GM21529 (cell line): ENCODE results near the gene BPHL.
A peak's percentile ranks its signal among the peaks of the same experiment; 100 is the strongest.
"Not testable (repeated sequence)": the region's sequence is repeated elsewhere in the genome, so short reads cannot be mapped to it uniquely, and the experiment has no call there.

ENCODE experiments used
- ATAC-seq: cut with Tn5 transposase; IDR thresholded peaks from one replicate; pipeline ENCODE4 v1.9.1; 2021; ENCODE audit not compliant: unreplicated experiment

The BPHL gene

GRCh38 chr6:3120765-3121089 is 2.2 kb downstream of the BPHL start:
- ATAC-seq, result no peak

DNA sequence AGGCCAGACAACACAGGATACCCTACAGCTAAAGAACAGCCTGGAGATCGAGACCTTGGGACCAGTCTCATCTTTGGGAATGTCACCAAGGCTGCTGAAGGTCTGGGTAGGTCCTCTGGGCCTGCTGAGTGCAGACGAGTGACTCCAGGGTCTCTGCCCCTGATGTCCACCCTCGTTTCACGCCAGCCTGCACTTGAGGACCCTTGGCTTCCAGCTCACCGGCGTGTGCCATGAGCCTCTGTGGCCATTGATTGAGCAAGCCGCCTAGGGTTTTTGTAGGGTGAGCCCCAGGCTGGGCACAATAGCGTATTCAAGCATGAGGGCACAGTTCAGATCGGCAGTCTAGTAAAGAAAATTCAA is 4.3 kb downstream of the BPHL start:
- ATAC-seq, result no peak

GRCh38 chr6:3124667-3125066 is 6.2 kb downstream of the BPHL start:
- ATAC-seq, result no peak

GRCh38 chr6:3125815-3126214 is 7.3 kb downstream of the BPHL start:
- ATAC-seq, result no peak

DNA sequence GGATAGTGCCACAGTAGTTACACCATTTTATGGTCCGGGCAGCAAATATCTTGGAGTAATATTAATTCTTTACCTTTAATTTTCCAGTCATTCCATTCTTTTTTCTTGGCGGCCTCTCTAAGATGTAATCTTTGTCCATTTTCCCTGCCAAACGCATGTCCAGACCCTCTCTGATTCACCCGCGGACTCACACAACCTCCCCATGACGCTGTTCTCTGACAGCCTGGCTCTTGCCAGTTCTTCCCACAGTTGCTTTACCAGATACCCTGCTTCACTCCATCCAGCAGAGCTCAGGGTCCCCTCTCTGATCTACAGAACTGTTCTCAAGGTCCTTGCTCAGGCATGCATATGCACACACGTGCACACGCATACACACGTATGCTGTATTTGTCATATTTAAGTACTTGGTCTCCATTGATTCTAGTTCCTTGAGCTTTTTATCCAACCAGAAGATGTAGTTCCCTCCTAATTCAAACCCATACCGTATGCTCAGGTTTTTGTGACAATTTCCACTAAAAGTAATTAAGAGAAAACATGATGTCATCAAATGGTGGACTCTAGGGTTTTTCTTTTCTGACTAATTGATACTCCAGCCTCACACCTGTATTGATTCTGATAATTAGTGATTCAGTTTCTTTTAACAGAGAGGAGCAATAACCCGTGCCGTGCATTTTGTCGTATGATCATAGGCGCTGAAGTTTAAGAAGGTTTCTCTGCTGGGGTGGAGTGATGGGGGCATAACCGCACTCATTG is 10.0 kb downstream of the BPHL start:
- no peak for ATAC-seq

GRCh38 chr6:3131695-3132094 is 13.2 kb downstream of the BPHL start:
- no peak for ATAC-seq

DNA sequence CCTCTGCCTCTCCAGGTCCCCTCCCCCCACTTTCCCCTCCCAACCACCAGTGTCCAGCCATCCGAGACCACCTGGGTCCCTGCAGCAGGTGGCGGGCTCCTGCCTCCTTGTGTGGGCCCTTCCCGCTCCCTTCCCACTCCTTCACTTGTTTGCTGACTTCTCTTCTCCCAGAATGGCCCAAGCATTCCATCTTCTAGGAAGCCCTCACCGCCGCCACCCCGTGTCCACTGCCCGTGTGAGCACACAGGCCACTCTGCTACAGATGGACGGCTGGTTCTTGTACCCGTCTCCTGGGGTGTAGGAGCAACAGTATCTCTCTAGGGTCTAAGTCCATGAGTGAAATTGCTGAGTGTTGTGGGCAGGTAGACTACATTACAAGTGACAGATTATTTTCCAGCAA is 15.0 kb downstream of the BPHL start:
- no peak for ATAC-seq

- no peak for ATAC-seq
Measured at GRCh38 chr6:3135668-3136291, 17.3 kb downstream of the BPHL start.

DNA sequence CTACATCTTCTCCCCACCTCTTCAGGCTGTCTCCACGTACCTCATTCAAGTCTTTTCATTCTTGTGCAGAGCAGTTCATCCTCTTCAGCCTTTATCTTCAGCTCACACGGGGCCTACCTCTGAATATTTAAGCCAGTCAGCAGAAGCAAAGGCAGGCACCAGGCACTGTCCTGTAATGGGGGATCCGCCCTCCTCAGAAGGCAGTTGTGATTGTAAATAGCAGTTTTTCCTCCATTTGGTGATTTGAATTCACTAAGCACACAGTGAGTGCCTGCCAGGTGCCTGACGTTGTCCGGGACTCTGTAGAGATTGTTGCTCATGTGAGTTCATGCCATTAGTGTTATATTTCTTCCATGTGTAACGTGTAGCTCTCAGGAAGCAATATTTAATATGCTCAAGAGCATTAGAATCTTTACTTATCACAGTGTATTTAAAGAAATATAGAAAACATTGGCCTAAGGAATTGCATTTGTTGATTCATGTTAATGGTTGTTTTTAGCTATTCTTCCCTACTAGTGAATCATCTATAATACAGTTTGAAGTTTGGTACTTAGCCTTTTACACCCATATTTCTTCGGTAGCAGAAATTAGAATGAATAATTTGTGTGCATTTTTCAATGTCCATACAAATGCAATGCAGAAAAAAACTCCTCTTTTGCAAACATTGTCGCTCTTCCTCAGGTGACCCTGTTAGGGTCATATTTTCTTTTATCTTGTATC is 17.9 kb downstream of the BPHL start:
- no peak for ATAC-seq

- ATAC-seq, result no peak
Measured at GRCh38 chr6:3137057-3137777, 18.7 kb downstream of the BPHL start.

DNA sequence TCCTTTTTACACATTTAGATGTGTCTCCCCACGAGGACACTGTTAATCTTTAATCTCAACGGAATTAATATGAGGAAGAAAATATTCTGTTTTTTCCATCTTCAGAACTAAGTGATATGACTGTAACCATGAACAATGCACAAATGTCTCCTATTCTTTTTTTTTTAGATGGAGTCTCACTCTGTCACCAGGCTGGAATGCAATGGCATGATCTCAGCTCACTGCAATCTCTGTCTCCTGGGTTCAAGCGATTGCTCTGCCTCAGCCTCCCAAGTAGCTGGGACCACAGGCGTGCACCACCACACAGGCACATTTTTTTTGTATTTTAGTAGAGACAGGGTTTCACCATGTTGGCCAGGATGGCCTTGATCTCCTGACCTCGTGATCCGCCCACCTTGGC is 19.4 kb downstream of the BPHL start:
- not testable (repeated sequence) for ATAC-seq

DNA sequence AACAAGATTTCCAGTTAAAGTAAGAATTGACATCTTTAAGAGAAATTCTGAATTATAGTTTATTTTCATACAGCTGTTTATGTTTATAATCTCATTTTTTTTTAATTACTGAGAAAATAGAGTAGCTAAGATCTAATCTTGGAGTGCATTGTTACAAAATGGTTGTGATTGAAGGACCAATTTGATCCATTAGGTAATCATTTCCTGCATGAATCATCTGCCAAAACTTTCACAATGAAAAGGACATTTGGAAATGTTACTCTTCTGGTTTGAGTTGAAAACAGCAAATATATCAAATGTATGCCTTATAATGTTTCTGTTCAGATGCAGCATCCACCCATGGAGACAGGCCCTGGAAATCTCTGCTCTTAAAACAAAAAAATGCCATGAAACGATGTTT is 19.8 kb downstream of the BPHL start:
- ATAC-seq, result no peak

DNA sequence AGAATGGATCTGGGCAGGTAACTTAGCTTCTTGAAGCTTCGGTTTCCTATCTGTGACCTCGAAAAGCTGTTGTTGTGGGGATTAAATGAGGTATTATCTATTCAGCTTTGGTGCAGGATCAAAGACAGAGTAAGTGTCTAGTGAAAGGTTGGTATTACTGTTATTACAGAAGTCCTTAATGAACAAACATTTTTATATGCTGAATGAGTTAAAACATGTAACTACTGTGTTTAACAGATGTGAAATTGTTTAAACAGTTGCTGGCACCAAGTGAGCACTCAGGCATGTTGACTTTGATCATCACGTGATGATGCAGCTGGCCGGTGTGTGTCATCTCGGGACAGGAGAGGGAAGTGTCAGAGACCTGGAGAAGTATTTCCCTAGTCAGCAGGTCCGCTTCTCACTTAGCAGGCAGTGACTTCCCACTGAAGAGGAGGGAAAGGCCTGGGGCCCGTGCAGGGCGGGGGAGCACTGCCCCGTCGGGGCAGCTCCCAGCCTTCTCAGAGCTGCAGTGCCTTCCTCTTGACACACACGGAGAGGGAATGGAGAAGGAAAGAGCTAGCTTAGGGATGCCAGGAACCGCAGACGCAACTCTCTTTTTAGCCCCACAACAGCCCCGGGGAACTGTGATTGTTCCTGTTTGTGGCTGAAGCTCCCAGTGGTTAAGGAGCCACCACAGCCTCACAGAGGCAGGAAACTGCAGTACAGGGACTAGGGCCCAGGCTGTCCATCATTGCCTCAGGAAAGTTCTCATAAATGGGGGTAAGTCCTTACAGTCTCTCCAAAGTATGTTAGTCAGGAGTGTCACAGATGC is 20.8 kb downstream of the BPHL start:
- peak; percentile 67 for ATAC-seq

DNA sequence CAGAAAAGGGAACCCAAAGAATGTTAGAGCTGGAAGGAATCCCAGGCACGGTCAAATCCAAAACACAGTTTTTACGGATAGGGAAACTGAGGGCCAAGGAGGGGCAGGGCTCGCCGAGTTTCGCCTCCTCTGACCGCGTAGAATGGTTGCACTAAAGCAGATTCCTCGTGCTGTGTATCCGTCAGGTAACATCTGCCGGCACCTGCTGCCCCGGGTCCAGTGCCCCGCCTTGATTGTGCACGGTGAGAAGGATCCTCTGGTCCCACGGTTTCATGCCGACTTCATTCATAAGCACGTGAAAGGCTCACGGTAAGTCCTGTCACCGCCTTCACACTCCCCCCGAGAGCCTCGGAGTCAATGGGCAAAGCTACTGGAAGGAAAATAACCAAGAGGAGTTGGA is 21.7 kb downstream of the BPHL start:
- no peak for ATAC-seq

DNA sequence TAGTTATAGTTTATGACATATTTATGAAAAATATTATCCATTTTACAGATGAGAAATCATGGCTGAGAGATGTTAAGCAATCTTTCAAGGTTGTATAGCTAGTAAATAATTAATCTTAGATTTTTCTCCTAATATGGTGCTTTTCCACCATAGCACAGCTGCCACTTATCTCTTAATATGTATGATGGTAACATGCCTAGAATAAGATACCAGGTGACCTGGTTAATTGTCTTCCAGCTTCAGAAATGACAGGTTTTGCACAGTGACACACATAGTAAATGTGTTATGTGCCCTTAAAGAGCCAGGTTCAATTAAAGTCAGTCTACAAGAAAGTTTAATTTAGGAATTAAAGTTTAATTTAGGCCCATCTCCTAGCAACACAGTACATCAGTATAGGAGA is 24.0 kb downstream of the BPHL start:
- no peak for ATAC-seq

DNA sequence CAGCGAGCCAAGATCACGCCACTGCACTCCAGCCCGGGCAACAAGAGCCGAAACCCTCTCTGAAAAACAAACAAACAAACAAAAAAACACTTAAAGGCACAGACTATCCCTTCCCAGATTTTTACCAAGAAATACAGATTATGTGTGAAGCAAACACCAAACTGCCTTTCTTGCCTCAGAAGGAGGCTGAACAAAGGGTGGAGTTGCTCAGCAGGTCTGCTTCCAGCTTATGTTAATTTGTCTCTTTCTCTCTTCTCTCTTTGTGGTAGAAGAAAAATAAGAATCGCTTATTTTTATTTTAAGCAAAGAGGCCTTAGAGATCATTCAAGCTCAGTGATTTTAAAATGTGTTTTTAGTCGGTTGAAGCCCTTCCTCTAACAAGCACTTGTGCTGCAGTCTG is 24.6 kb downstream of the BPHL start:
- ATAC-seq, result no peak

DNA sequence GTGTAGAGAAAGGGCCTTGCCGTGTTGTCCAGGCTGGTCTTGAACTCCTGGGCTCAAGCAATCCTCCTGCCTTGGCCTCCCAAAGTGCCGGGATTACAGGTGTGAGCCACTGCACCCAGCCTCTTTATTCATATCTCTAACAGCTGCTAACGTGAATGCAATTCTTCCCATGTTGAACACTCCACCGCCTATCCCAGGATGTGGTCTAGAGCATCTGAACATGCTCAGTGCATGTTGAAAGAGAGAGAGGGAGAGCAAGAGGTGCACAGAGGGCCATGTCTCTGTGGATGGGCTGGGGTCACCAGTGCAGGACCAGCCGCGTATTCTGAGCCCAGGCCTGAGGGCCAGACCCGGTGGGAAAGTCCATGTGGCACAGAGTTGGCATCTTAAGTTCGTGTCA is 26.1 kb downstream of the BPHL start:
- no peak for ATAC-seq

- ATAC-seq, result no peak
Measured at GRCh38 chr6:3147914-3148757, 29.6 kb downstream of the BPHL start.

- ATAC-seq, result no peak
Measured at GRCh38 chr6:3151691-3152090, 33.2 kb downstream of the BPHL start.

DNA sequence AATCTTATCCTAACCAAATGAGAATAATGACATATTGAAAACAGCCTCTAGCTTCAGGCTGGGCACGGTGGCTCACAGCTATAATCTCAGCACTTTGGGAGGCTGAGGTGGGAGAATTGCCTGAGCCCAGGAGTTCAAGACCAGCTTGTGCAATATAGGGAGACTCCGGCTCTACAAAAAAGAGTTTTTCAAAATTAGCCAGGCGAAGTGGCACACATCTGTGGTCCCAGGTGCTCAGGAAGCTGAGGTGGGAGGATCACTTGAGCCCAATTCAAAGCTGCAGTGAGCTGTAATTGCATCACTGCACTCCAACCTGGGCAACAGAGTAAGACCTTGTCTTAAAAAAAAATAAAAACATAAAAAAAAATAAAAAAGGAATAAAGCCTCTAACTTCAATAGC is 34.2 kb downstream of the BPHL start:
- no peak for ATAC-seq
